OCI-LY3 (cell line): Measurements from ENCODE around the gene USP22.

Source experiments
- CTCF ChIP-seq: fragments of 200-600, 300-600 bp; sonication (generic); IDR thresholded peaks from 2 replicates; pipeline ENCODE4 v1.5.1; 2014; ENCODE audit warnings: antibody characterized with exemption, low read length, low read depth
- EZH2phosphoT487 ChIP-seq: fragments of 200-600 bp; shearing (Covaris generic); IDR thresholded peaks from 2 replicates; pipeline ENCODE4 v1.6.1; 2018; ENCODE audit warnings: antibody characterized with exemption, mixed run types, low read depth

- TF ChIP-seq CTCF (no peak), EZH2phosphoT487 (no peak)
Measured at GRCh38 chr17:21078016-21078780, 35.4 kb upstream of the USP22 start.
